ENCODE measurements around the gene RPN2. TPM values are rescaled to one million over a fixed set of nuclear protein-coding genes. Genes with fewer than 3 reads are reported as not detected.

The RPN2 gene
- total RNA-seq, 1 experiment from 2014 or later: 220 TPM

- TF ChIP-seq REST (IDR thresholded peaks at IDR 0.05; ENCODE audit: low read depth): no peak
- TF ChIP-seq ATF3 (IDR thresholded peaks at IDR 0.05): no peak
- TF ChIP-seq EGR1 (IDR thresholded peaks at IDR 0.05; ENCODE audit: low read depth): no peak
Observed at GRCh38 chr20:37260923-37261322, 81.8 kb downstream of the RPN2 start (continued).

GRCh38 chr20:37261714-37262113 lies 82.6 kb downstream of the RPN2 start, which contains the start of gene GHRH:
GHRH (minus strand) TSS chr20:37261814; CDS start chr20:37256889, 4,925 bp downstream.
- BruUV-seq (replicated peaks): no TSS peak
- no peaks in the 10 kb centered on the region for H3K79me2 ChIP-seq (ENCODE audit: insufficient read depth, low read length)
- peaks cover 0 to 2% of the 10 kb centered on the region in 2 experiments; a peak in 2 of 4 replicates for H3K4me1 ChIP-seq (ENCODE audit: control insufficient read depth in 1 of 2, insufficient read depth in 2 of 2, low read length in 2 of 2)
- no peak within 1 kb of the TSS for H2AFZ ChIP-seq (ENCODE audit: low read depth, low read length, poor library complexity, severe bottlenecking)
- no peaks in the 10 kb centered on the region for H3K36me3 ChIP-seq (ENCODE audit: control insufficient read depth in 1 of 2, insufficient read depth in 2 of 2, low read length in 2 of 2)
- H4K20me1 ChIP-seq (ENCODE audit: insufficient read depth): no peaks in the 10 kb centered on the region
- H3K9me2 ChIP-seq (ENCODE audit: insufficient read depth): no peaks in the 10 kb centered on the region
- H3K27me3 ChIP-seq (ENCODE audit: insufficient read depth, low read length): 0 out of 2 replicates have a peak, but pooled peaks cover 14% of the 10 kb centered on the region
- ChIA-PET POLR2A (no interaction called here), RAD21 (ENCODE audit: low non-redundant PET in 1 of 2, low total read pairs in 2 of 2, uncharacterized antibody in 2 of 2, unreplicated experiment in 2 of 2) (no interaction called here), CTCF (no interaction called here)
- TF ChIP-seq EZH2 (IDR thresholded peaks at IDR 0.05) (no peak), RAD21 (IDR thresholded peaks at IDR 0.05; ENCODE audit: low read depth) (no peak), POLR2A (IDR thresholded peaks at IDR 0.05; ENCODE audit: borderline replicate concordance, extremely low read depth, insufficient read depth, insufficient read length) (no peak), SIN3A (IDR thresholded peaks at IDR 0.05; ENCODE audit: low read depth) (no peak), JUND (IDR thresholded peaks at IDR 0.05) (no peak), POLR2AphosphoS5 (IDR thresholded peaks at IDR 0.05; ENCODE audit: low read depth, low read length) (no peak), REST (IDR thresholded peaks at IDR 0.05; ENCODE audit: low read depth) (no peak), SP1 (IDR thresholded peaks at IDR 0.05; ENCODE audit: low read depth) (no peak), FOSL1 (IDR thresholded peaks at IDR 0.05; ENCODE audit: low read depth) (no peak)
- DNase-seq (ENCODE audit: low read depth, low spot score) (no peak), ATAC-seq (no peak)
- H3K4me3 ChIP-seq (replicated peaks in 1 of 2; ENCODE audit: low read depth in 1 of 2, low read length in 2 of 2): no peak within 1 kb of the TSS
- intact Hi-C loops (cut with micrococcal nuclease): no loop called here
- no peak within 1 kb of the TSS for H3K4me2 ChIP-seq (ENCODE audit: low read length)
- no peak within 1 kb of the TSS for H3K27ac ChIP-seq (ENCODE audit: low read depth, low read length)
- no peaks in the 10 kb centered on the region for H3K9me3 ChIP-seq (ENCODE audit: control insufficient read depth in 1 of 2, insufficient read depth in 1 of 2, low read depth in 1 of 2, low read length in 2 of 2)
- H3K9ac ChIP-seq (ENCODE audit: low read length): no peak within 1 kb of the TSS

Data from HCT116 (cell line).